Inflammatory macrophage (primary cell): ENCODE data around the gene NUP43.
"Not testable (repeated sequence)": the region's sequence is repeated elsewhere in the genome, so short reads cannot be mapped to it uniquely, and the experiment has no call there.

Source experiments
- DNase-seq, 2 donors: peaks; one replicate each; pipeline ENCODE4 v3.0.0-alpha.2; 2020 to 2022

NUP43 gene

DNA sequence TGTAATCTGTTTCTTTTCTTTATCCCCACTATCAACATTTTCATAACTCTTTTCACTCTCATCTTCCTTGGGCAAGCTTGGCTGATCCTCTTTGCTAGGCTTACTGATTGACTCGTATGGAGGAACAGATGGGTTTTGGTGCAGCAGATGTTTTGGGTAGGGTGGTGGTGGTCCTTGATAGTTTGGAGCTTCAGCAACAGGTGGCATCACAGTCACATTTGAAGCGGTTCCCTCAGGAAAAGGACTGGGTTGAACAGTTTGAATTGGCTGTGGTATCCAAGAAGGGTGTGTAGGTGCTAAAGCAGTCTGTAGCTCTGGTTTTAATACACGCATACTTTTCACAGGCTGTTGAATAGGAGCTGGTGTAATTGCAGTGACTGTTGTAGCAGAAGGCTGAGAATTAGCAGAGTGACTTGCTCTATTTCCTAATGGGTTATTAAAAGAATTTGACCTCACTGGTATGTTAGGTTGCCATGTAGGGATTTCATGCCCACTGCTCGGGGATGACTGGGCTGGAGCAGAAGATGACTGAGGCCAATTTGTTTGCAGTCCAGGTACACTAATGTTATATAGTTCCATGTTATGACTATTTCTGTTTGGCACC, 63.0 kb downstream of the NUP43 start:
- no peak for DNase-seq

DNA sequence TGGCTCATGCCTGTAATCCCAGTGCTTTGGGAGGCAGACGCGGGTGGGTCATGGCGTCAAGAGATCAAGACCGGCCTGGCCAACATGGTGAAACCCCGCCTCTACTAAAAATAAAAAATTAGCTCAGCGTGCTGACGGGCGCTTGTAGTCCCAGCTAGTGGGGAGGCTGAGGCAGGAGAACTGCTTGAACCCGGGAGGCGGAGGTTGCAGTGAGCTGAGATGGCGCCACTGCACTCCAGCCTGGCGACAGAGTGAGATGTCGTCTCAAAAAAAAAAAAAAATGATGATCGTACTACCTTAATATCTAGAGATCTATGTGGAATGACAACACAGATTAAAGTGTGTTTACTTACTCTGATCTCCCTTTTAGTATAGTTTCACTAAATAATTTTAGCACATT, 64.5 kb downstream of the NUP43 start:
- DNase-seq: not testable (repeated sequence)

DNA sequence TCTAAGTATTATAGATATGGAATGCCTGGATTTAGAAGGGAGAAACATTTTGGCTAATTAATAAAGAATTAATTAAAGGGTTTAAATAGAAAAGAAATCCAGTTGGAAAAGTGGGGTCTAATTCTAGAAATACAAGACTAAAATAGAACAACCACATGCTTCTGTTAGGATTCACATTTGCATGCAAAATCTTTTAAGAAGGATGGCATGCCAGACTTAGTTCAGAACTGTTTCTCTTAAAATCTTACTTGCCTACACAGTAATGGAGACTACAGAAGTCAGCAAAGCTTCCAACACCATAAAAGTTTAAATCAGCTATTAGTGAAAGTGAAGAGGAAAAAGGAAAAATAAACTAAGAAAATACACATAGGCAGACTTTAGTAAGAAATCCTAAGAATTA, 65.1 kb downstream of the NUP43 start:
- no peak for DNase-seq

- DNase-seq: no peak
Measured at GRCh38 chr6:149680503-149680902, 65.8 kb downstream of the NUP43 start.
